ENCODE data around the gene HSPA4L.
A peak's percentile ranks its signal among the peaks of the same experiment; 100 is the strongest.

HSPA4L gene

GRCh38 chr4:127782275-127783025 lies at the start of gene HSPA4L:
TSS of gene HSPA4L (plus strand) at chr4:127782322. CDS start at chr4:127782551, 229 bp downstream.
- DNase-seq: peak; percentile 39

GRCh38 chr4:127732623-127733328 lies 49.3 kb upstream of the HSPA4L start:
- no peak for DNase-seq

GRCh38 chr4:127734976-127735375 lies 47.1 kb upstream of the HSPA4L start:
- DNase-seq: no peak

GRCh38 chr4:127737295-127737694 lies 44.8 kb upstream of the HSPA4L start:
- DNase-seq: no peak

GRCh38 chr4:127741247-127741646 lies 40.9 kb upstream of the HSPA4L start:
- no peak for DNase-seq

- DNase-seq: no peak
Observed at GRCh38 chr4:127747883-127748282, 34.2 kb upstream of the HSPA4L start.

- no peak for DNase-seq
Observed at GRCh38 chr4:127748957-127749356, 33.2 kb upstream of the HSPA4L start.

GRCh38 chr4:127756906-127757305 lies 25.2 kb upstream of the HSPA4L start:
- DNase-seq: no peak

GRCh38 chr4:127759228-127759820 lies 22.8 kb upstream of the HSPA4L start:
- no peak for DNase-seq

- DNase-seq: no peak
Observed at GRCh38 chr4:127759893-127760292, 22.2 kb upstream of the HSPA4L start.

- no peak for DNase-seq
Observed at GRCh38 chr4:127771535-127772275, 10.4 kb upstream of the HSPA4L start.

GRCh38 chr4:127772769-127773671 lies 9.1 kb upstream of the HSPA4L start:
- no peak for DNase-seq

GRCh38 chr4:127775843-127776242 lies 6.3 kb upstream of the HSPA4L start:
- DNase-seq: no peak

- DNase-seq: no peak
Observed at GRCh38 chr4:127776620-127777019, 5.5 kb upstream of the HSPA4L start.

GRCh38 chr4:127777487-127777886 lies 4.6 kb upstream of the HSPA4L start:
- no peak for DNase-seq

GRCh38 chr4:127778102-127778501 lies 4.0 kb upstream of the HSPA4L start:
- no peak for DNase-seq

- DNase-seq: no peak
Observed at GRCh38 chr4:127780598-127780997, 1.5 kb upstream of the HSPA4L start.

- no peak for DNase-seq
Observed at GRCh38 chr4:127781300-127782024, 660 bp upstream of the HSPA4L start.

GRCh38 chr4:127782025-127782274 lies 172 bp upstream of the HSPA4L start:
- DNase-seq: no peak

GRCh38 chr4:127783026-127783769 lies 1.1 kb downstream of the HSPA4L start:
- DNase-seq: peak; percentile 3

Data from CD4-positive, alpha-beta T cell treated with Interleukin-12 subunit alpha and Interleukin-12 subunit beta, for 1 hour (primary cell).